ENCODE measurements around the gene OR2J2. TPM values are rescaled to one million over a fixed set of nuclear protein-coding genes. Genes with fewer than 3 reads are reported as not detected.

OR2J2 gene
- total and polyA plus RNA-seq, 2 of the 4 experiments (the other 2 are of a cell fraction), result not detected

- H3K9me3 ChIP-seq (ENCODE audit: control insufficient read depth, insufficient read depth, low read length), result peaks cover 22% of the 10 kb centered on the region
- H3K9me1 ChIP-seq (ENCODE audit: insufficient read depth, low read length), result no peaks in the 10 kb centered on the region
- no TSS peak for BruUV-seq (replicated peaks)
- no peak overlapping the region for H2AK9ac ChIP-seq (replicated peaks; ENCODE audit: low read depth, low read length, poor library complexity)
- no peak overlapping the region for H3K18ac ChIP-seq (ENCODE audit: low read depth, low read length)
- no peak overlapping the region for H2BK20ac ChIP-seq (ENCODE audit: low read depth, low read length)
- in situ Hi-C loops (cut with MboI; ENCODE audit: low sequenced_read_pairs), result no loop called here
- H3K9ac ChIP-seq (ENCODE audit: low read depth, low read length), result no peak overlapping the region
- DNase-seq, result no peak
- no peak overlapping the region for H3K14ac ChIP-seq (replicated peaks; ENCODE audit: low read depth, low read length)
- H4K8ac ChIP-seq (ENCODE audit: low read depth in 2 of 2, low read length in 2 of 2), result no peak overlapping the region
- ChIA-PET CTCF (no interaction called here), POLR2A (ENCODE audit: unreplicated experiment) (no interaction called here)
- no peaks in the 10 kb centered on the region for H4K20me1 ChIP-seq (ENCODE audit: insufficient read depth, low read length)
- H3K36me3 ChIP-seq (ENCODE audit: control insufficient read depth, insufficient read depth, low read length), result no peaks in the 10 kb centered on the region
- TF ChIP-seq NFE2L2 (IDR thresholded peaks at IDR 0.05; ENCODE audit: low read depth, low read length) (no peak), MAFK (IDR thresholded peaks at IDR 0.05; ENCODE audit: low read depth, low read length) (no peak), RCOR1 (IDR thresholded peaks at IDR 0.05; ENCODE audit: insufficient replicate concordance, low read length) (no peak), RAD21 (IDR thresholded peaks at IDR 0.05; ENCODE audit: low read length) (no peak), USF2 (IDR thresholded peaks at IDR 0.05; ENCODE audit: low read depth, low read length) (no peak), CHD1 (IDR thresholded peaks at IDR 0.05; ENCODE audit: low read depth, low read length) (no peak), CTCF (conservative IDR thresholded peaks at IDR 0.05; ENCODE audit: low read depth, low read length) (no peak), MXI1 (IDR thresholded peaks at IDR 0.05; ENCODE audit: borderline replicate concordance, low read depth, low read length) (no peak), MAZ (IDR thresholded peaks at IDR 0.05; ENCODE audit: borderline replicate concordance, low read depth, low read length) (no peak), SMC3 (IDR thresholded peaks at IDR 0.05; ENCODE audit: low read depth, low read length) (no peak), FOS (IDR thresholded peaks at IDR 0.05; ENCODE audit: low read depth, low read length) (no peak), RFX5 (IDR thresholded peaks at IDR 0.05; ENCODE audit: low read depth, low read length) (no peak), ELK1 (IDR thresholded peaks at IDR 0.05; ENCODE audit: borderline replicate concordance, low read depth, low read length) (no peak)
- no peaks in the 10 kb centered on the region for H3K79me1 ChIP-seq (ENCODE audit: low read depth in 1 of 2, low read length in 2 of 2)
- intact Hi-C loops (cut with micrococcal nuclease), result no loop called here
- H3K23ac ChIP-seq (ENCODE audit: low read depth, low read length), result no peak overlapping the region
- no peak overlapping the region for H4K91ac ChIP-seq (ENCODE audit: insufficient read depth, low read depth, low read length)
- H3K27ac ChIP-seq (ENCODE audit: insufficient read depth, low read length), result no peak overlapping the region
- H2BK15ac ChIP-seq (ENCODE audit: low read depth, low read length), result no peak overlapping the region
- no peak overlapping the region for H2BK5ac ChIP-seq (ENCODE audit: low read depth, low read length, poor library complexity, severe bottlenecking)
- WGBS, 2 experiments (ENCODE audit: extremely low coverage in 2 of 2, insufficient read length in 1 of 2), result 46% methylated on average over 6 of the region's 15 CpGs; no CpG with 5 or more reads in 1 of the 2 experiments
- no peak for ATAC-seq (ENCODE audit: low read depth)
- dilution Hi-C loops (cut with HindIII; ENCODE audit: low sequenced_read_pairs, unreplicated experiment), result no loop called here
- no peak overlapping the region for H4K5ac ChIP-seq (ENCODE audit: low read depth, low read length)
- no peak overlapping the region for H2AFZ ChIP-seq (replicated peaks; ENCODE audit: low read length, poor library complexity)
- no peaks in the 10 kb centered on the region for H3K4me1 ChIP-seq (ENCODE audit: control insufficient read depth, insufficient read depth, low read length)
- H2BK120ac ChIP-seq (ENCODE audit: low read depth, low read length), result no peak overlapping the region
- no peak overlapping the region for H3K4me2 ChIP-seq (ENCODE audit: low read depth, low read length)
- H3K56ac ChIP-seq (ENCODE audit: extremely low read depth, insufficient read depth, low read length), result no peak overlapping the region
- no peak overlapping the region for H3K4me3 ChIP-seq (ENCODE audit: insufficient read depth, low read depth, low read length)
- no peak overlapping the region for H3K4ac ChIP-seq (ENCODE audit: low read depth, low read length)
- no peak overlapping the region for H2AK5ac ChIP-seq (ENCODE audit: low read depth, low read length)
- no peaks in the 10 kb centered on the region for H3K27me3 ChIP-seq (ENCODE audit: control insufficient read depth, insufficient read depth, low read length)
Measured at GRCh38 chr6:29129326-29130012, 41.2 kb upstream of the OR2J2 start.

Data from IMR-90 (cell line).